HG03442 (cell line): Measurements from ENCODE around the gene MYBPH.

Experiments
- ATAC-seq: cut with Tn5 transposase; IDR thresholded peaks from one replicate; pipeline ENCODE4 v1.9.1; 2021; ENCODE audit warnings: mild to moderate bottlenecking, moderate library complexity; ENCODE audit not compliant: unreplicated experiment

Gene MYBPH

GRCh38 chr1:203131548-203132200 lies 44.0 kb downstream of the MYBPH start:
- ATAC-seq, result no peak

- no peak for ATAC-seq
These were observed 45.2 kb downstream of the MYBPH start for GRCh38 chr1:203130358-203130985.

GRCh38 chr1:203129501-203130231 lies 46.0 kb downstream of the MYBPH start:
- no peak for ATAC-seq

GRCh38 chr1:203128716-203129500 lies 46.7 kb downstream of the MYBPH start:
- ATAC-seq, result no peak

GRCh38 chr1:203128431-203128715 lies 47.3 kb downstream of the MYBPH start:
- ATAC-seq, result no peak

GRCh38 chr1:203127666-203128430 lies 47.8 kb downstream of the MYBPH start, which contains the start of gene ADORA1:
ADORA1 (plus strand) TSS chr1:203127726; CDS start chr1:203128842, 1,116 bp downstream.
- no peak for ATAC-seq

GRCh38 chr1:203126866-203127665 lies 48.6 kb downstream of the MYBPH start:
- no peak for ATAC-seq

- ATAC-seq, result no peak
These were observed 49.3 kb downstream of the MYBPH start for GRCh38 chr1:203126151-203126865.

- no peak for ATAC-seq
These were observed 50.9 kb downstream of the MYBPH start for GRCh38 chr1:203124546-203125317.

GRCh38 chr1:203124011-203124410 lies 51.6 kb downstream of the MYBPH start:
- no peak for ATAC-seq

GRCh38 chr1:203122159-203122558 lies 53.5 kb downstream of the MYBPH start:
- no peak for ATAC-seq

GRCh38 chr1:203121186-203122015 lies 54.2 kb downstream of the MYBPH start:
- ATAC-seq, result no peak

- no peak for ATAC-seq
These were observed 55.1 kb downstream of the MYBPH start for GRCh38 chr1:203120325-203121153.
